ENCODE results near the gene MAP7D3.
A peak's percentile ranks its signal among the peaks of the same experiment; 100 is the strongest.

Gene MAP7D3

GRCh38 chrX:136220951-136221350 is 30.2 kb downstream of the MAP7D3 start:
- DNase-seq (ENCODE audit: low spot score) (no peak), ATAC-seq (ENCODE audit: low read depth) (no peak)
- Histone ChIP-seq H3K4me3 (ENCODE audit: severe bottlenecking) (no peak overlapping the region), H3K36me3 (ENCODE audit: low read depth) (peaks cover 49% of the 10 kb centered on the region), H3K27me3 (ENCODE audit: insufficient read depth, poor library complexity, severe bottlenecking) (no peaks in the 10 kb centered on the region), H3K9me3 (ENCODE audit: severe bottlenecking) (no peaks in the 10 kb centered on the region), H3K4me1 (ENCODE audit: insufficient read depth, poor library complexity, severe bottlenecking) (peaks cover 14% of the 10 kb centered on the region), H3K27ac (ENCODE audit: poor library complexity, severe bottlenecking) (peak overlapping the region; percentile 80)
- no peak for TF ChIP-seq CTCF (IDR thresholded peaks at IDR 0.05; ENCODE audit: poor library complexity, severe bottlenecking)

- ATAC-seq (ENCODE audit: low read depth) = peak; percentile 48; the same call in 1 of the 3 replicates
- Histone ChIP-seq H3K9me3 (ENCODE audit: severe bottlenecking) (no peaks in the 10 kb centered on the region), H3K27ac (ENCODE audit: poor library complexity, severe bottlenecking) (peak overlapping the region; percentile 80)
Observed at GRCh38 chrX:136220540-136220939, 30.7 kb downstream of the MAP7D3 start.

GRCh38 chrX:136219893-136220292 is 31.3 kb downstream of the MAP7D3 start:
- no peaks in the 10 kb centered on the region for H3K9me3 ChIP-seq (ENCODE audit: severe bottlenecking)

More at GRCh38 chrX:136220540-136220939, 30.7 kb downstream of the MAP7D3 start:
- DNase-seq (ENCODE audit: low spot score) = no peak
- Histone ChIP-seq H3K27me3 (ENCODE audit: insufficient read depth, poor library complexity, severe bottlenecking) (no peaks in the 10 kb centered on the region), H3K4me3 (ENCODE audit: severe bottlenecking) (no peak overlapping the region), H3K4me1 (ENCODE audit: insufficient read depth, poor library complexity, severe bottlenecking) (peaks cover 14% of the 10 kb centered on the region), H3K36me3 (ENCODE audit: low read depth) (peaks cover 45% of the 10 kb centered on the region)
- no peak for TF ChIP-seq CTCF (IDR thresholded peaks at IDR 0.05; ENCODE audit: poor library complexity, severe bottlenecking)

GRCh38 chrX:136215559-136215958 is 35.6 kb downstream of the MAP7D3 start:
- Histone ChIP-seq H3K27ac (ENCODE audit: poor library complexity, severe bottlenecking) (peak overlapping the region; percentile 69), H3K4me3 (ENCODE audit: severe bottlenecking) (no peak overlapping the region), H3K4me1 (ENCODE audit: insufficient read depth, poor library complexity, severe bottlenecking) (peaks cover 21% of the 10 kb centered on the region), H3K9me3 (ENCODE audit: severe bottlenecking) (no peaks in the 10 kb centered on the region), H3K36me3 (ENCODE audit: low read depth) (peaks cover 21% of the 10 kb centered on the region), H3K27me3 (ENCODE audit: insufficient read depth, poor library complexity, severe bottlenecking) (no peaks in the 10 kb centered on the region)
- TF ChIP-seq CTCF (IDR thresholded peaks at IDR 0.05; ENCODE audit: poor library complexity, severe bottlenecking) = no peak
- DNase-seq (ENCODE audit: low spot score) = no peak
- ATAC-seq (ENCODE audit: low read depth) = no peak

More at GRCh38 chrX:136219893-136220292, 31.3 kb downstream of the MAP7D3 start:
- Histone ChIP-seq H3K27ac (ENCODE audit: poor library complexity, severe bottlenecking) (peak overlapping the region; percentile 80), H3K4me1 (ENCODE audit: insufficient read depth, poor library complexity, severe bottlenecking) (peaks cover 19% of the 10 kb centered on the region), H3K4me3 (ENCODE audit: severe bottlenecking) (no peak overlapping the region), H3K36me3 (ENCODE audit: low read depth) (peaks cover 43% of the 10 kb centered on the region), H3K27me3 (ENCODE audit: insufficient read depth, poor library complexity, severe bottlenecking) (no peaks in the 10 kb centered on the region)
- no peak for DNase-seq (ENCODE audit: low spot score)
- TF ChIP-seq CTCF (IDR thresholded peaks at IDR 0.05; ENCODE audit: poor library complexity, severe bottlenecking) = no peak
- ATAC-seq (ENCODE audit: low read depth) = peak; percentile 61

GRCh38 chrX:136214551-136214950 is 36.6 kb downstream of the MAP7D3 start:
- Histone ChIP-seq H3K36me3 (ENCODE audit: low read depth) (peaks cover 11% of the 10 kb centered on the region), H3K27me3 (ENCODE audit: insufficient read depth, poor library complexity, severe bottlenecking) (no peaks in the 10 kb centered on the region), H3K9me3 (ENCODE audit: severe bottlenecking) (no peaks in the 10 kb centered on the region), H3K4me1 (ENCODE audit: insufficient read depth, poor library complexity, severe bottlenecking) (peaks cover 12% of the 10 kb centered on the region), H3K4me3 (ENCODE audit: severe bottlenecking) (no peak overlapping the region), H3K27ac (ENCODE audit: poor library complexity, severe bottlenecking) (peak overlapping the region; percentile 69)
- DNase-seq (ENCODE audit: low spot score) = no peak
- TF ChIP-seq CTCF (IDR thresholded peaks at IDR 0.05; ENCODE audit: poor library complexity, severe bottlenecking) = no peak
- ATAC-seq (ENCODE audit: low read depth) = peak; percentile 89

All from RWPE2 (cell line).